HG02840 (cell line): ENCODE data around the gene CAMK1D.

Experiments
- ATAC-seq: cut with Tn5 transposase; IDR thresholded peaks from one replicate; pipeline ENCODE4 v1.9.1; 2021; ENCODE audit warnings: mild to moderate bottlenecking, moderate library complexity, moderate number of reproducible peaks; ENCODE audit not compliant: unreplicated experiment, low FRiP score

Gene CAMK1D

GRCh38 chr10:12826800-12827372 lies 477.5 kb downstream of the CAMK1D start:
- no peak for ATAC-seq

- no peak for ATAC-seq
These were observed 479.4 kb downstream of the CAMK1D start for GRCh38 chr10:12828736-12829135.

- no peak for ATAC-seq
These were observed 480.6 kb downstream of the CAMK1D start for GRCh38 chr10:12829831-12830390.

- ATAC-seq: no peak
These were observed 482.7 kb downstream of the CAMK1D start for GRCh38 chr10:12832096-12832495.

- ATAC-seq: no peak
These were observed 484.1 kb downstream of the CAMK1D start for GRCh38 chr10:12833451-12833850.

GRCh38 chr10:12834116-12834665 lies 484.8 kb downstream of the CAMK1D start:
- no peak for ATAC-seq

- ATAC-seq: no peak
These were observed 485.4 kb downstream of the CAMK1D start for GRCh38 chr10:12834721-12835120.

- ATAC-seq: no peak
These were observed 486.4 kb downstream of the CAMK1D start for GRCh38 chr10:12835709-12836108.

GRCh38 chr10:12838366-12838765 lies 489.0 kb downstream of the CAMK1D start:
- no peak for ATAC-seq

- ATAC-seq: no peak
These were observed 489.9 kb downstream of the CAMK1D start for GRCh38 chr10:12838995-12839927.

- ATAC-seq: no peak
These were observed 490.7 kb downstream of the CAMK1D start for GRCh38 chr10:12839941-12840611.

GRCh38 chr10:12841426-12841825 lies 492.1 kb downstream of the CAMK1D start:
- ATAC-seq: no peak

GRCh38 chr10:12841826-12842225 lies 492.5 kb downstream of the CAMK1D start:
- ATAC-seq: no peak

GRCh38 chr10:12842310-12842709 lies 493.0 kb downstream of the CAMK1D start:
- ATAC-seq: no peak

- no peak for ATAC-seq
These were observed 494.1 kb downstream of the CAMK1D start for GRCh38 chr10:12843296-12843945.

GRCh38 chr10:12844811-12845483 lies 495.6 kb downstream of the CAMK1D start:
- ATAC-seq: no peak

GRCh38 chr10:12846718-12847117 lies 497.4 kb downstream of the CAMK1D start:
- no peak for ATAC-seq

- no peak for ATAC-seq
These were observed 498.1 kb downstream of the CAMK1D start for GRCh38 chr10:12847361-12847975.

- no peak for ATAC-seq
These were observed 499.3 kb downstream of the CAMK1D start for GRCh38 chr10:12848439-12849173.
